WTC11 (cell line): Measurements from ENCODE around the gene MDGA2.

Source experiments
- FOXK1 ChIP-seq: sonication (generic); formaldehyde crosslinking; IDR thresholded peaks from 2 replicates; pipeline ENCODE4 v1.8.0; 2022; ENCODE audit warnings: mild to moderate bottlenecking, moderate library complexity, missing genetic modification reagents
- GTF2I ChIP-seq: fragments of 250-450 bp; sonication (Bioruptor Pico); conservative IDR thresholded peaks from 2 replicates; pipeline ENCODE4 v1.4.0; 2021; ENCODE audit warnings: mild to moderate bottlenecking
- JUN ChIP-seq: sonication (generic); formaldehyde crosslinking; IDR thresholded peaks from 2 replicates; pipeline ENCODE4 v1.8.0; 2023; ENCODE audit warnings: mild to moderate bottlenecking, missing genetic modification reagents
- NR2C2 ChIP-seq: sonication (generic); formaldehyde crosslinking; IDR thresholded peaks from 2 replicates; pipeline ENCODE4 v1.8.0; 2022; ENCODE audit warnings: mild to moderate bottlenecking, missing genetic modification reagents
- NR3C1 ChIP-seq: sonication (generic); formaldehyde crosslinking; conservative IDR thresholded peaks from 2 replicates; pipeline ENCODE4 v1.8.1; 2023; ENCODE audit warnings: low read depth, mild to moderate bottlenecking, missing genetic modification reagents
- ZNF138 ChIP-seq: sonication (generic); formaldehyde crosslinking; conservative IDR thresholded peaks from 2 replicates; pipeline ENCODE4 v1.8.1; 2022; ENCODE audit warnings: mild to moderate bottlenecking, moderate library complexity, missing genetic modification reagents
- TF ChIP-seq, protein P1 (sequence below): sonication (generic); formaldehyde crosslinking; IDR thresholded peaks from 2 replicates; pipeline ENCODE4 v1.8.1; 2022; ENCODE audit warnings: low read depth, missing genetic modification reagents, borderline replicate concordance
- TF ChIP-seq, protein P2 (sequence below): sonication (generic); formaldehyde crosslinking; conservative IDR thresholded peaks from 2 replicates; pipeline ENCODE4 v1.8.1; 2022; ENCODE audit warnings: mild to moderate bottlenecking, missing genetic modification reagents
- TF ChIP-seq, protein P3 (sequence below): fragments of 200-600 bp; IDR thresholded peaks from 2 replicates; pipeline ENCODE4 v1.8.0; 2022; ENCODE audit warnings: antibody characterized with exemption
- TF ChIP-seq, protein P4 (sequence below): sonication (generic); formaldehyde crosslinking; IDR thresholded peaks from 2 replicates; pipeline ENCODE4 v1.8.1; 2022; ENCODE audit warnings: mild to moderate bottlenecking, missing genetic modification reagents, moderate library complexity, borderline replicate concordance
- TF ChIP-seq, protein P5 (sequence below): sonication (generic); formaldehyde crosslinking; IDR thresholded peaks from 2 replicates; pipeline ENCODE4 v1.8.0; 2023; ENCODE audit warnings: missing genetic modification reagents, mild to moderate bottlenecking, borderline replicate concordance
- TF ChIP-seq, protein P6 (sequence below): sonication (generic); formaldehyde crosslinking; IDR thresholded peaks from 2 replicates; pipeline ENCODE4 v1.8.0; 2022; ENCODE audit warnings: mild to moderate bottlenecking, missing genetic modification reagents

DNA sequence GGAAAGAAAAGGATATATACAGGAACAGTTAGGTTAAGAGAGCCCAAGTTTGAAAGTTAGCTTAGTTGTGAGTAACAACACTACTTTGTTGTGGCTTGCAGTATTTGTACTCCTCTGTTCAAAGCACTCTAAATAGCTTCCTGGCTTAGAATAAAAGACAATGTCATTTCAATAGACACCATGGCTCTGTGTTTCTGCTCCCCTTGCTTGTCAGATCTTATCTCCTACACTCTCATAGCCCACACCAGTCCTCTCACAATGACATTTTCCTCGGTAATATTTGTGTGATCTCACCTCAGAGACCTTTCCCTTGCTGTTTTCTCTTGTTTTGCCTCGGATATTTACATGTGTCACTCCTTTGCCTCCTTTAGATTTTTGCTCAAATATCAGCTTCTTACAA is 418.4 kb downstream of the MDGA2 start:
- TF ChIP-seq JUN (no peak), NR2C2 (CRISPR knock-in tag) (no peak), NR3C1 (no peak), GTF2I (CRISPR knock-in tag) (no peak), FOXK1 (no peak), ZNF138 (CRISPR knock-in tag) (no peak)
- TF ChIP-seq, protein P1, sequence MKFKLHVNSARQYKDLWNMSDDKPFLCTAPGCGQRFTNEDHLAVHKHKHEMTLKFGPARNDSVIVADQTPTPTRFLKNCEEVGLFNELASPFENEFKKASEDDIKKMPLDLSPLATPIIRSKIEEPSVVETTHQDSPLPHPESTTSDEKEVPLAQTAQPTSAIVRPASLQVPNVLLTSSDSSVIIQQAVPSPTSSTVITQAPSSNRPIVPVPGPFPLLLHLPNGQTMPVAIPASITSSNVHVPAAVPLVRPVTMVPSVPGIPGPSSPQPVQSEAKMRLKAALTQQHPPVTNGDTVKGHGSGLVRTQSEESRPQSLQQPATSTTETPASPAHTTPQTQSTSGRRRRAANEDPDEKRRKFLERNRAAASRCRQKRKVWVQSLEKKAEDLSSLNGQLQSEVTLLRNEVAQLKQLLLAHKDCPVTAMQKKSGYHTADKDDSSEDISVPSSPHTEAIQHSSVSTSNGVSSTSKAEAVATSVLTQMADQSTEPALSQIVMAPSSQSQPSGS (CRISPR knock-in tag) = no peak
- TF ChIP-seq, protein P2, sequence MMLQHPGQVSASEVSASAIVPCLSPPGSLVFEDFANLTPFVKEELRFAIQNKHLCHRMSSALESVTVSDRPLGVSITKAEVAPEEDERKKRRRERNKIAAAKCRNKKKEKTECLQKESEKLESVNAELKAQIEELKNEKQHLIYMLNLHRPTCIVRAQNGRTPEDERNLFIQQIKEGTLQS (CRISPR knock-in tag) = no peak
- TF ChIP-seq, protein P3, sequence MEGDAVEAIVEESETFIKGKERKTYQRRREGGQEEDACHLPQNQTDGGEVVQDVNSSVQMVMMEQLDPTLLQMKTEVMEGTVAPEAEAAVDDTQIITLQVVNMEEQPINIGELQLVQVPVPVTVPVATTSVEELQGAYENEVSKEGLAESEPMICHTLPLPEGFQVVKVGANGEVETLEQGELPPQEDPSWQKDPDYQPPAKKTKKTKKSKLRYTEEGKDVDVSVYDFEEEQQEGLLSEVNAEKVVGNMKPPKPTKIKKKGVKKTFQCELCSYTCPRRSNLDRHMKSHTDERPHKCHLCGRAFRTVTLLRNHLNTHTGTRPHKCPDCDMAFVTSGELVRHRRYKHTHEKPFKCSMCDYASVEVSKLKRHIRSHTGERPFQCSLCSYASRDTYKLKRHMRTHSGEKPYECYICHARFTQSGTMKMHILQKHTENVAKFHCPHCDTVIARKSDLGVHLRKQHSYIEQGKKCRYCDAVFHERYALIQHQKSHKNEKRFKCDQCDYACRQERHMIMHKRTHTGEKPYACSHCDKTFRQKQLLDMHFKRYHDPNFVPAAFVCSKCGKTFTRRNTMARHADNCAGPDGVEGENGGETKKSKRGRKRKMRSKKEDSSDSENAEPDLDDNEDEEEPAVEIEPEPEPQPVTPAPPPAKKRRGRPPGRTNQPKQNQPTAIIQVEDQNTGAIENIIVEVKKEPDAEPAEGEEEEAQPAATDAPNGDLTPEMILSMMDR = no peak
- TF ChIP-seq, protein P4, sequence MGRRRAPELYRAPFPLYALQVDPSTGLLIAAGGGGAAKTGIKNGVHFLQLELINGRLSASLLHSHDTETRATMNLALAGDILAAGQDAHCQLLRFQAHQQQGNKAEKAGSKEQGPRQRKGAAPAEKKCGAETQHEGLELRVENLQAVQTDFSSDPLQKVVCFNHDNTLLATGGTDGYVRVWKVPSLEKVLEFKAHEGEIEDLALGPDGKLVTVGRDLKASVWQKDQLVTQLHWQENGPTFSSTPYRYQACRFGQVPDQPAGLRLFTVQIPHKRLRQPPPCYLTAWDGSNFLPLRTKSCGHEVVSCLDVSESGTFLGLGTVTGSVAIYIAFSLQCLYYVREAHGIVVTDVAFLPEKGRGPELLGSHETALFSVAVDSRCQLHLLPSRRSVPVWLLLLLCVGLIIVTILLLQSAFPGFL (CRISPR knock-in tag) = no peak
- TF ChIP-seq, protein P5, sequence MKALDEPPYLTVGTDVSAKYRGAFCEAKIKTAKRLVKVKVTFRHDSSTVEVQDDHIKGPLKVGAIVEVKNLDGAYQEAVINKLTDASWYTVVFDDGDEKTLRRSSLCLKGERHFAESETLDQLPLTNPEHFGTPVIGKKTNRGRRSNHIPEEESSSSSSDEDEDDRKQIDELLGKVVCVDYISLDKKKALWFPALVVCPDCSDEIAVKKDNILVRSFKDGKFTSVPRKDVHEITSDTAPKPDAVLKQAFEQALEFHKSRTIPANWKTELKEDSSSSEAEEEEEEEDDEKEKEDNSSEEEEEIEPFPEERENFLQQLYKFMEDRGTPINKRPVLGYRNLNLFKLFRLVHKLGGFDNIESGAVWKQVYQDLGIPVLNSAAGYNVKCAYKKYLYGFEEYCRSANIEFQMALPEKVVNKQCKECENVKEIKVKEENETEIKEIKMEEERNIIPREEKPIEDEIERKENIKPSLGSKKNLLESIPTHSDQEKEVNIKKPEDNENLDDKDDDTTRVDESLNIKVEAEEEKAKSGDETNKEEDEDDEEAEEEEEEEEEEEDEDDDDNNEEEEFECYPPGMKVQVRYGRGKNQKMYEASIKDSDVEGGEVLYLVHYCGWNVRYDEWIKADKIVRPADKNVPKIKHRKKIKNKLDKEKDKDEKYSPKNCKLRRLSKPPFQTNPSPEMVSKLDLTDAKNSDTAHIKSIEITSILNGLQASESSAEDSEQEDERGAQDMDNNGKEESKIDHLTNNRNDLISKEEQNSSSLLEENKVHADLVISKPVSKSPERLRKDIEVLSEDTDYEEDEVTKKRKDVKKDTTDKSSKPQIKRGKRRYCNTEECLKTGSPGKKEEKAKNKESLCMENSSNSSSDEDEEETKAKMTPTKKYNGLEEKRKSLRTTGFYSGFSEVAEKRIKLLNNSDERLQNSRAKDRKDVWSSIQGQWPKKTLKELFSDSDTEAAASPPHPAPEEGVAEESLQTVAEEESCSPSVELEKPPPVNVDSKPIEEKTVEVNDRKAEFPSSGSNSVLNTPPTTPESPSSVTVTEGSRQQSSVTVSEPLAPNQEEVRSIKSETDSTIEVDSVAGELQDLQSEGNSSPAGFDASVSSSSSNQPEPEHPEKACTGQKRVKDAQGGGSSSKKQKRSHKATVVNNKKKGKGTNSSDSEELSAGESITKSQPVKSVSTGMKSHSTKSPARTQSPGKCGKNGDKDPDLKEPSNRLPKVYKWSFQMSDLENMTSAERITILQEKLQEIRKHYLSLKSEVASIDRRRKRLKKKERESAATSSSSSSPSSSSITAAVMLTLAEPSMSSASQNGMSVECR (CRISPR knock-in tag) = no peak
- TF ChIP-seq, protein P6, sequence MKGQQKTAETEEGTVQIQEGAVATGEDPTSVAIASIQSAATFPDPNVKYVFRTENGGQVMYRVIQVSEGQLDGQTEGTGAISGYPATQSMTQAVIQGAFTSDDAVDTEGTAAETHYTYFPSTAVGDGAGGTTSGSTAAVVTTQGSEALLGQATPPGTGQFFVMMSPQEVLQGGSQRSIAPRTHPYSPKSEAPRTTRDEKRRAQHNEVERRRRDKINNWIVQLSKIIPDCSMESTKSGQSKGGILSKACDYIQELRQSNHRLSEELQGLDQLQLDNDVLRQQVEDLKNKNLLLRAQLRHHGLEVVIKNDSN = no peak
